ENCODE measurements around the gene BTBD9. TPM values are rescaled to one million over a fixed set of nuclear protein-coding genes. Genes with fewer than 3 reads are reported as not detected.

The BTBD9 gene
- total RNA-seq, 2 donors from 2014 or later: 16.2 to 28.3 TPM

- ATAC-seq (replicated peaks): no peak
- peak overlapping the region; percentile 44 for H3K27ac Mint-ChIP-seq
- peaks cover 4% of the 10 kb centered on the region for H3K9me3 Mint-ChIP-seq
- H3K4me3 Mint-ChIP-seq: no peak overlapping the region
- peaks cover 4% of the 10 kb centered on the region for H3K4me1 Mint-ChIP-seq
- H3K36me3 Mint-ChIP-seq (ENCODE audit: low read depth): peaks cover 25% of the 10 kb centered on the region
- no peaks in the 10 kb centered on the region for H3K27me3 Mint-ChIP-seq
Observed at GRCh38 chr6:38155144-38155543, 484.6 kb downstream of the BTBD9 start.

DNA sequence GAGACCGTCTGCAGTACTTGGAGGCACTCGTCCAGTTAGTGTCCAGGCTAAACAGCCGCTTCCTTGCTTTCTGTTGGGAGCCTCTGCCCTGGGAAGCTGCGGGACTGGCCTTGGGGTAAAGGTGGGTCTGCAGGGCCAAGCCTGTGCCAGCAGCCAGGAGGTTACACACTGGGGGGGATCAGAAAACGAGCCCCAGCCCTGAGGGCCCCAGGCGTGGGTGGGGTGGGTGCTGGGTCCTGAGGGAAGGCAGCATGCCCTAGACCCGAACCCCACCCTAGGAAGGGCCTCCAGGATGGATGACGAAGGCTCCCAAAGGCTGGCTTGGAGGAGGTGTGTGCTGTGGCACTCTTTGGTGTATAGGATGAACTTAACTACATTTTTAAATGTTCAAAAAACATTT lies 485.0 kb downstream of the BTBD9 start:
- Mint-ChIP-seq H3K27me3 (no peaks in the 10 kb centered on the region), H3K9me3 (peaks cover 4% of the 10 kb centered on the region), H3K4me3 (no peak overlapping the region), H3K27ac (peak overlapping the region; percentile 44), H3K36me3 (ENCODE audit: low read depth) (peaks cover 24% of the 10 kb centered on the region), H3K4me1 (peaks cover 4% of the 10 kb centered on the region)
- no peak for ATAC-seq (replicated peaks)

- H3K27me3 Mint-ChIP-seq: no peaks in the 10 kb centered on the region
- peaks cover 4% of the 10 kb centered on the region for H3K4me1 Mint-ChIP-seq
- H3K9me3 Mint-ChIP-seq: peaks cover 3% of the 10 kb centered on the region
- no peak for ATAC-seq (replicated peaks)
- H3K4me3 Mint-ChIP-seq: no peak overlapping the region
- peaks cover 24% of the 10 kb centered on the region for H3K36me3 Mint-ChIP-seq (ENCODE audit: low read depth)
- no peak overlapping the region for H3K27ac Mint-ChIP-seq
Observed at GRCh38 chr6:38153798-38154345, 485.9 kb downstream of the BTBD9 start.

DNA sequence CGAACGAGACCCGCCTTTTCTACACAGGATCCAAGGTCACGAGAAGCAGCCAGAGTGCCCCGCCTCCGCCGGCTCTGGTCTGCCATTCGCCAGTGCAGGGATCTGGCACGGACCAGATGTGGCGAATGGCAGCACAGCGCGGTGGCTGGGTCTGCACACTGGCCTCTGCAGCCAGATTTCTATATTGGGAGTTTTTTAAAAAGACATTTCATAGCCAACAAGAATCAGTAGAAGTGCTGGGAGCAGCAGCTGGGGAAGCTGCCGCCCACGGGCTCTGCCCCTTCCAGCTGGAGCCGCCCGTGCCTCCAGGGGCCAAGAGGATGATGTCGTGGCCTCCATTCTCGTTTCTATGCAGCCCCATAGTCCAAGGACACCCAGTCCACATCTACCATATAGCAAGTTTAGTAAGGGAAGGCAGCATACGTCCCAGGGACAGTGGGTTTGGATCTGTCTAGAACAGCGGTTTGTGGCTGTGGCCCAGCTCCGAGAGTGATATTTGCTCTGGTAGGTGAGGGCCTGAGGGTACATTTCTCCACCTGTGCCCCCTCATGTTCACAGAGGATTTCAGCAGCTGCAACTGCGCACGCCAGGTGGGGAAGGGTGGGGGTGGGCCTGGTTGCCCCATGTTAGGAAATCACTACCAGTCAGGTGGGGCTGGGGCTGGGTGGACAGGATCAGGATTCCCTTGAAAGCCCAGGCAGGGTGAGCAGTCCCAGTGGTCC lies 486.5 kb downstream of the BTBD9 start:
- Mint-ChIP-seq H3K36me3 (ENCODE audit: low read depth) (peaks cover 24% of the 10 kb centered on the region), H3K27ac (no peak overlapping the region), H3K4me1 (peaks cover 4% of the 10 kb centered on the region), H3K9me3 (no peaks in the 10 kb centered on the region), H3K4me3 (no peak overlapping the region), H3K27me3 (no peaks in the 10 kb centered on the region)
- ATAC-seq (replicated peaks): no peak

- no peaks in the 10 kb centered on the region for H3K27me3 Mint-ChIP-seq
- H3K27ac Mint-ChIP-seq: no peak overlapping the region
- ATAC-seq (replicated peaks): no peak
- no peaks in the 10 kb centered on the region for H3K9me3 Mint-ChIP-seq
- no peak overlapping the region for H3K4me3 Mint-ChIP-seq
- peaks cover 8% of the 10 kb centered on the region for H3K4me1 Mint-ChIP-seq
- peaks cover 27% of the 10 kb centered on the region for H3K36me3 Mint-ChIP-seq (ENCODE audit: low read depth)
Observed at GRCh38 chr6:38152620-38153019, 487.1 kb downstream of the BTBD9 start.

DNA sequence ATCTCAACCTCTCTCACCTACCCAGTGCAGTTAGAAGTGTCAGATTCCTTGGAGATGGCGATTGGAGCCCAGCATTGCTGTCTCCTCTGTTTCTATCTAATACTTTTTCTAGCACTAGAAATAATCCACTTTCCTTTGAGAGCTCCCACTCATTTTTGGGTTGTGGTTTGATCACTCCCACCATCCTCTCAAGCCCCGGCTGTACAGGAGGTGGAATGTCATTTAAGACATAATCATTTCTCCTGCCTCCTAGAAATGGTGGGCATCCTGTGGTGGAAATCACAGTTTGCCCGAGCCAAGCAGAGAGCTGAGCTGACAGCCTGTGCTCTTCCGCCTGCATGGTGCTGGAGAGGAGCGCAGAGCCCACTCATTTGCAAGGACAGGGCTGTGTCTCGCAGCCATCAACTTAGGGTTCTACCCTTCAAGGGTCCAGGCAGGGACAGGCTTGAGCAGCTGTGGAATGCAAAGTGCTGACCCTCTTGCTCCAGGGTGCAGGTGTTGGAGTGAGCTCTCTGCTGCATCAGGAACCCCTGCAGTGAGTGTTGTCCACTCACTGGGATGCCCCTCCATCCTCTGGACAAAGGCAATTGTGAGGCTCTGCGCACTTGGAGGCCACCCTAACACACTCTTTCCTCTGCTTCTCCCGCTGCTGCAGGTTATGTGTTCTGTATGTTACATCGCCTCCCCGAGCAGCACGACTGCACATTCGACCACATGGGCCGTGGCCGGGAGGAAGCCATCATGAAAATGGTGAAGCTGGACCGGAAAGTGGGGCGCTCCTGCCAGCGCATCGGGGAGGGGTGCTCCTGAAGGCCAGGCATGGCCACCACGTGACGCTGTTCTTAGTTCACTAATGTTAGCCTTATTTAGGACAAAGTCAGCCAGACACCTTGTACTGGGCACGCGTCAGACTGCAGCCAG lies 487.9 kb downstream of the BTBD9 start:
- Mint-ChIP-seq H3K4me3 (no peak overlapping the region), H3K4me1 (peaks cover 9% of the 10 kb centered on the region), H3K36me3 (ENCODE audit: low read depth) (peaks cover 31% of the 10 kb centered on the region), H3K27me3 (no peaks in the 10 kb centered on the region), H3K9me3 (no peaks in the 10 kb centered on the region), H3K27ac (no peak overlapping the region)
- no peak for ATAC-seq (replicated peaks)

- Mint-ChIP-seq H3K27ac (peak overlapping the region; percentile 57), H3K9me3 (no peaks in the 10 kb centered on the region), H3K27me3 (no peaks in the 10 kb centered on the region), H3K36me3 (ENCODE audit: low read depth) (peaks cover 27% of the 10 kb centered on the region), H3K4me3 (no peak overlapping the region), H3K4me1 (peaks cover 19% of the 10 kb centered on the region)
- ATAC-seq (replicated peaks): no peak
Observed at GRCh38 chr6:38150681-38151296, 488.9 kb downstream of the BTBD9 start.

- no peaks in the 10 kb centered on the region for H3K27me3 Mint-ChIP-seq
- peaks cover 19% of the 10 kb centered on the region for H3K4me1 Mint-ChIP-seq
- peaks cover 25% of the 10 kb centered on the region for H3K36me3 Mint-ChIP-seq (ENCODE audit: low read depth)
- no peak for ATAC-seq (replicated peaks)
- H3K4me3 Mint-ChIP-seq: no peak overlapping the region
- H3K9me3 Mint-ChIP-seq: no peaks in the 10 kb centered on the region
- H3K27ac Mint-ChIP-seq: peak overlapping the region; percentile 57
Observed at GRCh38 chr6:38150021-38150420, 489.7 kb downstream of the BTBD9 start.

- Mint-ChIP-seq H3K4me3 (no peak overlapping the region), H3K27me3 (no peaks in the 10 kb centered on the region), H3K27ac (peak overlapping the region; percentile 57), H3K9me3 (no peaks in the 10 kb centered on the region), H3K36me3 (ENCODE audit: low read depth) (peaks cover 26% of the 10 kb centered on the region), H3K4me1 (peaks cover 18% of the 10 kb centered on the region)
- ATAC-seq (replicated peaks): no peak
Observed at GRCh38 chr6:38149531-38149930, 490.2 kb downstream of the BTBD9 start.

DNA sequence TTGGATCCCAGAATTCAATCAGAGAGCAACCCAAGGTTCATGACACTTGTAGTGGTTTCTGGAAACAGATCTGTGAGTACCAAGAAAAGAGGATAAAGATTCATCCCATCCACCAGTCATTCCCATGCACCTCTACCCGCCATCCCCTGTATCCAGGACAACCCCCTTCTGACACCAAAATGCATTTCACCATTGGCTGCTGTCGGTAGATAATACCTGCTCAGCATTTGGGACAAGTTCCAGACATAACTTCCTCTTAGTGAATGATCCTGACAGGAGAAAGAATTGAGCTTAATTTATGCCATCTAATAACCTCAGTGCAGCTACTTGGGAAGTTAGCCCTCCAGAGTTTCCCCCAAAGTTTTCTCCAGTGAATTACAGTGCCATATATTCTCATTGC lies 491.1 kb downstream of the BTBD9 start:
- Mint-ChIP-seq H3K27ac (peak overlapping the region; percentile 54), H3K9me3 (no peaks in the 10 kb centered on the region), H3K4me3 (no peak overlapping the region)

GRCh38 chr6:38146734-38147027 lies 493.0 kb downstream of the BTBD9 start:
- Mint-ChIP-seq H3K27me3 (no peaks in the 10 kb centered on the region), H3K4me1 (peaks cover 18% of the 10 kb centered on the region), H3K9me3 (no peaks in the 10 kb centered on the region), H3K36me3 (ENCODE audit: low read depth) (peaks cover 17% of the 10 kb centered on the region), H3K4me3 (no peak overlapping the region), H3K27ac (no peak overlapping the region)
- ATAC-seq (replicated peaks): no peak

More for the DNA sequence above, 491.1 kb downstream of the BTBD9 start:
- no peak for ATAC-seq (replicated peaks)
- peaks cover 30% of the 10 kb centered on the region for H3K36me3 Mint-ChIP-seq (ENCODE audit: low read depth)
- no peaks in the 10 kb centered on the region for H3K27me3 Mint-ChIP-seq
- H3K4me1 Mint-ChIP-seq: peaks cover 18% of the 10 kb centered on the region

GRCh38 chr6:38146021-38146733 lies 493.6 kb downstream of the BTBD9 start:
- Mint-ChIP-seq H3K36me3 (ENCODE audit: low read depth) (peaks cover 22% of the 10 kb centered on the region), H3K27me3 (no peaks in the 10 kb centered on the region), H3K4me1 (peaks cover 20% of the 10 kb centered on the region), H3K9me3 (no peaks in the 10 kb centered on the region), H3K4me3 (no peak overlapping the region), H3K27ac (no peak overlapping the region)
- ATAC-seq (replicated peaks): no peak

DNA sequence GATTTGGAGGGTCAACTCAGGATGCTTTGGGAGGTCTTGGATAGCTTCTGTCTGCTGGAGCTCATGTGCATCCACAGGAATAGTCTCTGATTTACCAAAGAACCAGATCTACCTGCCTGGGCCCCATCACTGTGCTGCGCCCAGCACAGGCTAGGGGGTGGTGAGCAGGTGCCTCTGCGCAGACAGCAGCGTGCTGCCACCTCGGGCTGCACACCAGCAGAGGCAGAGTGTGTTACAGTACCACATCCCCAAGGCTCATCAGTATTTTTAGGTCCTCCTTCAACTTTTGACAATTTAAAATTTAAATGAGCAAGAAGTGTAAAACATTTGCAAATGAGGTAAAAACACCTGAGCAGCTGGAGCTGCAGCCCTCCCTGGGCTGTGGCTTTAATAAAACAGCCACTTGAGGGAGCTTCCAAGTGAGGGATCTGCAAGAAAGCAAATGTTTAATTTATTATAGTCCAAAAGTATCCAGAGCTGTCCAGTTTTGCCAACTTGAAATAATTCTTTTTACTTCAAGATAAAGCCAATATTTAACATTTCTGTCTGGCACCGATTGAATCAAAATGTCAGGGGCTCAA lies 495.3 kb downstream of the BTBD9 start:
- ATAC-seq (replicated peaks): no peak
- peaks cover 19% of the 10 kb centered on the region for H3K36me3 Mint-ChIP-seq (ENCODE audit: low read depth)
- H3K4me1 Mint-ChIP-seq: peaks cover 22% of the 10 kb centered on the region
- no peak overlapping the region for H3K27ac Mint-ChIP-seq
- H3K9me3 Mint-ChIP-seq: no peaks in the 10 kb centered on the region
- H3K27me3 Mint-ChIP-seq: no peaks in the 10 kb centered on the region
- H3K4me3 Mint-ChIP-seq: no peak overlapping the region
